Astrocyte of the hippocampus (primary cell): ENCODE results near the gene TP53INP2.
"Not testable (repeated sequence)": the region's sequence is repeated elsewhere in the genome, so short reads cannot be mapped to it uniquely, and the experiment has no call there.

Source experiments
- DNase-seq: peaks from one replicate; pipeline ENCODE4 v3.0.0; 2011; ENCODE audit warnings: low read depth, low spot score

Gene TP53INP2

GRCh38 chr20:34705397-34706301 is 1.5 kb downstream of the TP53INP2 start:
- peak; percentile 26 for DNase-seq

GRCh38 chr20:34706302-34706875 is 2.2 kb downstream of the TP53INP2 start:
- no peak for DNase-seq

GRCh38 chr20:34706912-34707784 is 3.0 kb downstream of the TP53INP2 start:
- no peak for DNase-seq

- peak; percentile 61 for DNase-seq
Measured at GRCh38 chr20:34708621-34709043, 4.5 kb downstream of the TP53INP2 start.

- DNase-seq, result peak; percentile 83
Measured at GRCh38 chr20:34709044-34709830, 5.1 kb downstream of the TP53INP2 start.

GRCh38 chr20:34709831-34710567 is 5.9 kb downstream of the TP53INP2 start:
- peak; percentile 63 for DNase-seq

GRCh38 chr20:34710568-34710839 is 6.4 kb downstream of the TP53INP2 start:
- DNase-seq, result no peak

- no peak for DNase-seq
Measured at GRCh38 chr20:34710861-34711574, 6.9 kb downstream of the TP53INP2 start.

- no peak for DNase-seq
Measured at GRCh38 chr20:34711813-34712430, 7.8 kb downstream of the TP53INP2 start.

- no peak for DNase-seq
Measured at GRCh38 chr20:34712525-34713192, 8.5 kb downstream of the TP53INP2 start.

GRCh38 chr20:34713194-34713943 is 9.2 kb downstream of the TP53INP2 start:
- peak; percentile 92 for DNase-seq

GRCh38 chr20:34713944-34714515 is 9.9 kb downstream of the TP53INP2 start:
- DNase-seq, result not testable (repeated sequence)

- no peak for DNase-seq
Measured at GRCh38 chr20:34715384-34715783, 11.2 kb downstream of the TP53INP2 start.

GRCh38 chr20:34716921-34717229 is 12.7 kb downstream of the TP53INP2 start:
- no peak for DNase-seq

- DNase-seq, result no peak
Measured at GRCh38 chr20:34717230-34718095, 13.3 kb downstream of the TP53INP2 start.

- DNase-seq, result not testable (repeated sequence)
Measured at GRCh38 chr20:34719242-34720017, 15.3 kb downstream of the TP53INP2 start.
